SJCRH30 (cell line): ENCODE measurements around the gene DOK6. TPM values are rescaled to one million over a fixed set of nuclear protein-coding genes. Genes with fewer than 3 reads are reported as not detected.
A peak's percentile ranks its signal among the peaks of the same experiment; 100 is the strongest.

Experiments
- DNase-seq, 2 experiments: peaks; one replicate each; pipeline ENCODE4 v3.0.0-alpha.2; 2015 to 2020
- H3K27ac ChIP-seq: fragments of 250-450 bp; sonication (Bioruptor Pico); 2 replicates; pipeline ENCODE4 v1.5.1; 2020; ENCODE audit warnings: mild to moderate bottlenecking, moderate library complexity
- H3K27me3 ChIP-seq: fragments of 250-450 bp; sonication (Bioruptor Pico); 2 replicates; pipeline ENCODE4 v1.5.1; 2020; ENCODE audit warnings: mild to moderate bottlenecking, moderate library complexity
- H3K36me3 ChIP-seq: fragments of 250-450 bp; sonication (Bioruptor Pico); 2 replicates; pipeline ENCODE4 v1.5.1; 2020; ENCODE audit warnings: mild to moderate bottlenecking, moderate library complexity
- H3K4me1 ChIP-seq: fragments of 250-450 bp; sonication (Bioruptor Pico); 2 replicates; pipeline ENCODE4 v1.5.1; 2020; ENCODE audit warnings: mild to moderate bottlenecking, moderate library complexity
- H3K4me3 ChIP-seq: fragments of 250-450 bp; sonication (Bioruptor Pico); 2 replicates; pipeline ENCODE4 v1.5.1; 2020; ENCODE audit warnings: mild to moderate bottlenecking, moderate library complexity
- H3K9me3 ChIP-seq: fragments of 250-450 bp; sonication (Bioruptor Pico); replicated peaks from 2 replicates; pipeline ENCODE4 v1.5.1; 2020; ENCODE audit warnings: mild to moderate bottlenecking, moderate library complexity
- total RNA-seq: library from RNA; depleted of rRNA; stranded (reverse); fragments of >200 nt; shearing (Covaris generic); gene quantifications from 2 replicates; pipeline ENCODE4 v1.2.3, GENCODE V29; 2014

Gene DOK6
- total RNA-seq, 1 experiment from 2014 or later, result 0.47 TPM

GRCh38 chr18:69487488-69488394, 87.1 kb downstream of the DOK6 start:
- no peaks in the 10 kb centered on the region for H3K9me3 ChIP-seq
- H3K27ac ChIP-seq, result no peak overlapping the region
- no peak for DNase-seq
- H3K36me3 ChIP-seq, result no peaks in the 10 kb centered on the region
- no peaks in the 10 kb centered on the region for H3K4me1 ChIP-seq
- no peaks in the 10 kb centered on the region for H3K27me3 ChIP-seq
- no peak overlapping the region for H3K4me3 ChIP-seq

DNA sequence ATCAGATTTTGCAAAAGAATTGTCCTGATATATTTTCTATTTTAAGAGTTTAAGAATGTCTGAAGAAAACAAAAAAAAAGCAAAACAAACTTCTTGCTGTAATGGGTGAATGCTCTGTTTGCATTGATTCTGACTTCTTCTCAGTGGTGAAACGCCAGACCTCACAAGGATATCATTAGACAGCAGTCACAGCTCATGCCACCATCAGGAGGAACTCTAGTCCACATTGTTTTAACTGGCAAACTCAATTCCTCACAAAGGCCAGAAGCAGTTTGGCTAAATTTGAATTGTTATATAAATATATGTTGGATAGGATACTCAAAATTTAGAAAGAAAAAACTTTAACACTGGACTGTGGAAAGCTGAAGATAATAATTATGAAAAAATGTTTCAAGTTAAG, 89.4 kb downstream of the DOK6 start:
- DNase-seq, result no peak
- no peaks in the 10 kb centered on the region for H3K4me1 ChIP-seq
- no peak overlapping the region for H3K27ac ChIP-seq
- no peaks in the 10 kb centered on the region for H3K27me3 ChIP-seq
- no peaks in the 10 kb centered on the region for H3K9me3 ChIP-seq
- no peak overlapping the region for H3K4me3 ChIP-seq
- no peaks in the 10 kb centered on the region for H3K36me3 ChIP-seq

DNA sequence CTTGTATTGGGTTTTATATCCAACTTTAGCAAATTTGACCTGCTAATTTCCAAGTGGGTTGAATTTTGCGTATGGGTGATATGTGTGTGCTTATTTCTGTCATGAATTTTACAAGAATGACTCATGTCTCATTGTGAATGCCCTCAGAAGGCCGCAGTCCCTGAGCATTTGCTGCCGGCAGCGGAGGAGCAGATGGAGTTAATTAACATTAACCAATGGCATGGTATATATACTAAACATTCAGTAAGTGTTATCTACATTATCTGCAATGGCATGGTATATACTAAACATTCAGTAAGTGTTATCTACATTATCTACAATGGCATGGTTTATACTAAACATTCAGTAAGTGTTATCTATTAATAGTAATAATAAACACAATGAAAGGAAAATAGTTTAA, 90.1 kb downstream of the DOK6 start:
- Histone ChIP-seq H3K4me1 (no peaks in the 10 kb centered on the region), H3K27ac (no peak overlapping the region), H3K36me3 (no peaks in the 10 kb centered on the region), H3K9me3 (no peaks in the 10 kb centered on the region), H3K27me3 (no peaks in the 10 kb centered on the region), H3K4me3 (no peak overlapping the region)
- DNase-seq, result no peak

DNA sequence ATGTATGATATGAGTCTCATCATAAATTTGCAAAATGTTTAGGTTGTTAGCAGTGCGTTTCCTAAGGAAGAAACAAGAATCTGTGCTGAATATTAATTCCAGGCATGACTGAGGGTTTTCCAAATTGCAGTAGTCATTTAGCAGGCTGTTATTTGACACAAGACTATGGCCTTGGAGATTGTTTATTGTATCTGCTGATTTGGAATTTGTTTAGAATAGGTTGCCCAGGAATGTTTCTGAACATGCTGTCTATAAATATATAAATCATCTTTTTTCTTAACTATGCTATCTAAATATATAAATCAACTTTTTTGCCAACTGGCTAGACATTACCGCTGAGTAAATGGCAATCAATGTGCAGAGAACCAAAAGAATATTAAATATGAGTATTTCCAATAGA, 90.9 kb downstream of the DOK6 start:
- H3K27ac ChIP-seq, result no peak overlapping the region
- H3K9me3 ChIP-seq, result no peaks in the 10 kb centered on the region
- no peaks in the 10 kb centered on the region for H3K4me1 ChIP-seq
- no peak overlapping the region for H3K4me3 ChIP-seq
- no peaks in the 10 kb centered on the region for H3K27me3 ChIP-seq
- DNase-seq, result no peak
- no peaks in the 10 kb centered on the region for H3K36me3 ChIP-seq

DNA sequence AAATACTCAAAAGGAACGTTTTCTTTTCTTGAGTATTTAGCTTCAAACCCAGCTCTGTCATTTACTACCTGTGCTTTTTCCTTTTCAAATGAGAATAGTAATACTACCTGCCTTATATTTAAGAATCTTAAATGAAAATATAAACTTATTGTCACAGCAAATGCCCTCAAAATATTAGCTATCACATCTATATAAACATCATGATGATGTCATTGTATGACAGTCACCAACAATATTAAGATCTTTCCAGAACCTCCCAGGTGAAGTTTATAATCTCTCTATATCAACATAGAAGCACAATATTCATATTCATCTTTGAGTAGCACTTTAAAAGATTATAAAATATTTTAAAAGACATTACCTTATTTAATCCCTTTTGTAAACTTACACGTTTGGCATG, 92.2 kb downstream of the DOK6 start:
- no peaks in the 10 kb centered on the region for H3K27me3 ChIP-seq

DNA sequence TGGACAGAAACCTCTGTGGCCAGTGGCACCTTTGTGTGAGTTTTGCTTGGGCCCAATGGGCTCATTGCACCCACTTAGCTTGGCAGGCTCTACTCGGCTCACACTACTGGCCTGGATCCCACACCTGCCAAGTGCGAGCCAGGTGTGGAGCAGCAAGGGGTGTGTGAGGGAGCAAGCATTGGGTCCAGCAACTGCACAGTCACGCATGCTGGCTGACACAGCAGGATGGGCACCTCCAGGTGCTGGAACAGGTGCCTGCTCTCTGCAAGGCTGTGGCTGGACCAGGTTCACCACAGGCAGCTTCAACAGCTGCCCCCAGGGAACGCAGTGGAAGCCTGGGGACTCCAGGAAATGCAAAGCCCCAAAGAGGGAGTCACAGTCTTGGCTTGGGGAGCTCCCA, 94.2 kb downstream of the DOK6 start:
- Histone ChIP-seq H3K27me3 (no peaks in the 10 kb centered on the region), H3K9me3 (no peaks in the 10 kb centered on the region), H3K27ac (no peak overlapping the region), H3K4me3 (no peak overlapping the region), H3K36me3 (no peaks in the 10 kb centered on the region), H3K4me1 (no peaks in the 10 kb centered on the region)
- peak; percentile 9 to 14 for DNase-seq

More for the DNA sequence above, 92.2 kb downstream of the DOK6 start:
- Histone ChIP-seq H3K4me1 (no peaks in the 10 kb centered on the region), H3K9me3 (no peaks in the 10 kb centered on the region), H3K36me3 (no peaks in the 10 kb centered on the region), H3K27ac (no peak overlapping the region), H3K4me3 (no peak overlapping the region)
- no peak for DNase-seq

- H3K4me1 ChIP-seq, result no peaks in the 10 kb centered on the region
- no peaks in the 10 kb centered on the region for H3K36me3 ChIP-seq
- DNase-seq, result peak in 1 of 2 experiments; percentile 0
- H3K9me3 ChIP-seq, result no peaks in the 10 kb centered on the region
- no peak overlapping the region for H3K27ac ChIP-seq
- H3K27me3 ChIP-seq, result no peaks in the 10 kb centered on the region
- H3K4me3 ChIP-seq, result no peak overlapping the region
Observed at GRCh38 chr18:69495338-69495737, 94.7 kb downstream of the DOK6 start.

DNA sequence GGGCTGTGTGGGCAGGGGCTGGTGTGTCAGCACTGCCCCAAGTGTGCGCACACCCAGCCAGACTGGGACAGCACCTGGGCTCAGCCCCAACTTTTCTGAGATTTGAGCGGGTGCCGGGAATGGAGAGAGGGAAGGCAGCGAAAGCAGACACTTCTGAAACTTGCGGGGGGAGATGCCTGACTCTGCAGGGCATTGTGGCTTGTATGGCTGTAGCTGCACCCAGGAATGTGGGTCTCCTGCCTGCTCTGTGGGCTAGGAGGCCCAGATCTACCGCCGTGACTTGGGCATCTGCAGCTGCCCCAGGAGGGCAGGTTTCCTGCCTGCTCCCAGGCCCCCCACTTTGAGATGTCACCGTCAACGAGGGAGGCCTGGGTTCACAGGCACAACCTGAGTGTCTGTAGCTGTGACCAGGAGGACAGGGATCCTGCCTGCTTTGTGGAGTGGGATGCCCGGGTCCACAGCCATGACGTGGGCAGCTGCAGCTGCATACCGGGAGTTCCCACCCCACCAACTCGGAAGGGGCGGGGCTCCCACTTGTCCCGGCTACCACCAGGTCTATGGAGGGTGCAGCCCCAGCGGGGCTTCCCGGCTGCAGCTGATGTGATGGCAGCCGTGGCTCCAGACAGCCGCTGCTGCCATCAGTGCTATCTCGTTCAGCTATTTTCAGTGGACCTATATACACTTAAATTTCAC, 95.3 kb downstream of the DOK6 start:
- no peak for DNase-seq
- H3K9me3 ChIP-seq, result no peaks in the 10 kb centered on the region
- no peak overlapping the region for H3K4me3 ChIP-seq
- H3K36me3 ChIP-seq, result no peaks in the 10 kb centered on the region
- H3K4me1 ChIP-seq, result no peaks in the 10 kb centered on the region
- H3K27ac ChIP-seq, result no peak overlapping the region
- no peaks in the 10 kb centered on the region for H3K27me3 ChIP-seq

GRCh38 chr18:69518989-69519388, 118.3 kb downstream of the DOK6 start:
- no peaks in the 10 kb centered on the region for H3K9me3 ChIP-seq
- no peak for DNase-seq
- H3K4me1 ChIP-seq, result no peaks in the 10 kb centered on the region
- H3K27ac ChIP-seq, result no peak overlapping the region
- H3K36me3 ChIP-seq, result no peaks in the 10 kb centered on the region
- no peak overlapping the region for H3K4me3 ChIP-seq
- H3K27me3 ChIP-seq, result no peaks in the 10 kb centered on the region

GRCh38 chr18:69523582-69523981, 122.9 kb downstream of the DOK6 start:
- Histone ChIP-seq H3K36me3 (no peaks in the 10 kb centered on the region), H3K4me1 (no peaks in the 10 kb centered on the region), H3K27me3 (no peaks in the 10 kb centered on the region), H3K9me3 (no peaks in the 10 kb centered on the region), H3K4me3 (no peak overlapping the region), H3K27ac (no peak overlapping the region)
- no peak for DNase-seq

GRCh38 chr18:69528435-69528834, 127.7 kb downstream of the DOK6 start:
- no peaks in the 10 kb centered on the region for H3K9me3 ChIP-seq
- H3K27me3 ChIP-seq, result no peaks in the 10 kb centered on the region
- no peaks in the 10 kb centered on the region for H3K36me3 ChIP-seq
- DNase-seq, result no peak
- H3K4me3 ChIP-seq, result no peak overlapping the region
- H3K27ac ChIP-seq, result no peak overlapping the region
- no peaks in the 10 kb centered on the region for H3K4me1 ChIP-seq

DNA sequence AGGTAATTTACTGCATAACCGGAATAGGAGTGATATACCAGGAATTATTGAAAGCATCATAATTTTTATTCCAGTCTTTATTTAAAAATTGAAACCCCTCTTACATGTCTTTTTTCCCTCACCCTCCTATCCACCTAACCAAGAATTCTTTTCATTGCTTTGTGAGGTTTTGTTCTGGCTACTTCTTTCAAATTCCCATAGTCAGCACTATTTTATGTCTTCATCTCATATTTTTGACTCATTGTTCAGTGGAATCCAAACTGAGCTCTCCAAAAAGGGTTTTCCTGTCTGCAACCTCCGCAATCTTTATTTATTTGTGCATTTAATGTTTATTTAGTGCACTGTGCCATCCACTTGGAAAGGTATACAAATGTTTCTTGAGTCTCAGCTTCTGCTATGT, 128.5 kb downstream of the DOK6 start:
- H3K27me3 ChIP-seq, result no peaks in the 10 kb centered on the region
- no peak for DNase-seq
- no peak overlapping the region for H3K27ac ChIP-seq

GRCh38 chr18:69531973-69532372, 131.3 kb downstream of the DOK6 start:
- Histone ChIP-seq H3K27me3 (no peaks in the 10 kb centered on the region), H3K4me3 (no peak overlapping the region), H3K4me1 (no peaks in the 10 kb centered on the region), H3K27ac (no peak overlapping the region), H3K36me3 (no peaks in the 10 kb centered on the region), H3K9me3 (no peaks in the 10 kb centered on the region)
- DNase-seq, result no peak

More for the DNA sequence above, 128.5 kb downstream of the DOK6 start:
- Histone ChIP-seq H3K4me3 (no peak overlapping the region), H3K9me3 (no peaks in the 10 kb centered on the region), H3K36me3 (no peaks in the 10 kb centered on the region), H3K4me1 (no peaks in the 10 kb centered on the region)

DNA sequence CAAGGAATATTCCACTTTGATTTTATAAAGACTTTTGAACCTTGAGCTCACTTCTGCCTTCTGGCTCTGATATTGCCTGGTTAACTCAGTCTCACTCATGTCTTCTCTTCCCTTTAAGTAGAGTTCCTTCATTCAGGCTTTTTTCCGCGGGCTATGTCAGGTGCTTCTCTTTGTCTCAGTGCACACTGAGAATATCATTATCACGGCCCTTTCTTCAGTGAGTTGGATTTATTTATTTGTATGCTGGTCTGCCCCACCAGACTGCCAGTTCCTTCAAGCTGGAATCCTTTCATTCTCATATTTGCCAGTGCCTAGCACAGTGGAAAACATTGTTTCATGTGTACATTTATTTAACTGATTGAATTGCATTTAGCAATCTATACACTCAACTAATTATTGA, 136.5 kb downstream of the DOK6 start:
- H3K9me3 ChIP-seq, result no peaks in the 10 kb centered on the region
- no peaks in the 10 kb centered on the region for H3K27me3 ChIP-seq
- DNase-seq, result no peak
- no peaks in the 10 kb centered on the region for H3K36me3 ChIP-seq
- no peak overlapping the region for H3K27ac ChIP-seq
- H3K4me3 ChIP-seq, result no peak overlapping the region
- H3K4me1 ChIP-seq, result no peaks in the 10 kb centered on the region

DNA sequence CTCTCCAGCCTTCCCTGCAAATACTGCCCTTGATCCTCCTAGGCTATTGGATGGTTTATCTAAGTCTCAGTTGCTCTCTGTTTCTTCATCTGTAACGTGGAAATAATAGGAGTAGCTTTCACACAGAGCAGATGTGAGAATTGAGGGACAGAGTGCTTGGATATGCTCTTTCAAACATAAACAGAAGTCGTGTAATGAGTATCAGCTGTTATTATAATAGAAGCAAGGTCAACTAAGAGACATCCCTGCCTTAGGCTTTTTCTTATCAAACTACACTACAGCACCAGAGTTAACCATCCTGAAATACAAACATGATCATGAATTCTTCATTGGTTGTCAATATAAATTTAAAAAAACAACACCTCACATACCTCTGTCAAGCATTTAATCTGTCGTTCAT, 138.2 kb downstream of the DOK6 start:
- no peak for DNase-seq
- H3K36me3 ChIP-seq, result no peaks in the 10 kb centered on the region
- H3K27me3 ChIP-seq, result no peaks in the 10 kb centered on the region
- H3K4me1 ChIP-seq, result no peaks in the 10 kb centered on the region
- H3K9me3 ChIP-seq, result no peaks in the 10 kb centered on the region
- no peak overlapping the region for H3K27ac ChIP-seq
- H3K4me3 ChIP-seq, result no peak overlapping the region
